Ovary (tissue), 3 donors: ENCODE measurements around the gene CD200.

ENCODE experiments used
- CTCF ChIP-seq, 3 donors: fragments of 450-650 bp in 2 of 3; fragments of 200-600 bp in 1 of 3; IDR thresholded peaks; one replicate each; pipeline versions ENCODE4 v1.5.1 to v1.8.0; 2016 to 2022; ENCODE audit warnings: antibody characterized with exemption in 3 of 3, mild to moderate bottlenecking in 1 of 3
- EP300 ChIP-seq: sonication (generic); formaldehyde crosslinking; IDR thresholded peaks from one replicate; pipeline ENCODE4 v1.6.1; 2017; ENCODE audit warnings: antibody characterized with exemption
- donor health status: DM: no; HTN: no; CAD: no.

- TF ChIP-seq EP300 (no peak), CTCF (IDR thresholded peaks at IDR 0.05) (no peak)
Measured at GRCh38 chr3:112362221-112362620, 29.3 kb downstream of the CD200 start.
